PC-9 (cell line): ENCODE data around the gene SHISA6. TPM values are rescaled to one million over a fixed set of nuclear protein-coding genes. Genes with fewer than 3 reads are reported as not detected.

Experiments used
- BruUV-seq: library from RNA; stranded (reverse); fragments of 400-500 nt; replicated peaks from 2 replicates; lab custom pipeline; 2021; lab: Mats Ljungman, UMichigan
- CTCF ChIA-PET: fragments of 300-600 bp; sonication (Branson Sonifier 250); formaldehyde crosslinking; loops from one replicate; lab custom pipeline; 2022; ENCODE audit warnings: antibody characterized with exemption; lab: Charles Lee
- POLR2A ChIA-PET: fragments of 300-600 bp; sonication (Branson Sonifier 250); formaldehyde crosslinking; loops from one replicate; lab custom pipeline; 2022; ENCODE audit warnings: antibody characterized with exemption; ENCODE audit not compliant: unreplicated experiment; lab: Charles Lee
- DNase-seq, 2 experiments: peaks; one replicate each; pipeline versions ENCODE4 v3.0.0 to v3.0.0-alpha.2; 2015 to 2022; ENCODE audit warnings: mixed read lengths in 1 of 2
- H2AFZ ChIP-seq: fragments of 200-600 bp; sonication (generic); 2 replicates; pipeline ENCODE4 v1.8.1; 2017; ENCODE audit warnings: antibody characterized with exemption
- H3F3A ChIP-seq: fragments of 200-600 bp; sonication (generic); 2 replicates; pipeline ENCODE4 v1.8.1; 2017; ENCODE audit warnings: antibody characterized with exemption, mild to moderate bottlenecking, low read depth; ENCODE audit not compliant: insufficient read depth
- H3K27ac ChIP-seq: fragments of 200-600 bp; sonication (generic); 2 replicates; pipeline ENCODE4 v1.6.1; 2016; ENCODE audit warnings: mixed run types
- H3K27me3 ChIP-seq: fragments of 200-600 bp; sonication (generic); 2 replicates; pipeline ENCODE4 v1.6.1; 2016; ENCODE audit warnings: low read depth, mixed run types; ENCODE audit not compliant: insufficient read depth
- H3K36me3 ChIP-seq: fragments of 200-600 bp; sonication (generic); 2 replicates; pipeline ENCODE4 v1.6.1; 2016; ENCODE audit warnings: low read depth, mixed run types
- H3K4me1 ChIP-seq: fragments of 200-600 bp; sonication (generic); replicated peaks from 2 replicates; pipeline ENCODE4 v1.6.1; 2016; ENCODE audit warnings: mixed run types; ENCODE audit not compliant: insufficient read depth
- H3K4me2 ChIP-seq: fragments of 200-600 bp; sonication (generic); 2 replicates; pipeline ENCODE4 v1.6.1; 2017; ENCODE audit warnings: mixed run types
- H3K4me3 ChIP-seq: fragments of 200-600 bp; sonication (generic); 2 replicates; pipeline ENCODE4 v1.6.1; 2016; ENCODE audit warnings: mixed run types
- H3K79me2 ChIP-seq: fragments of 200-600 bp; sonication (generic); 2 replicates; pipeline ENCODE4 v1.6.1; 2017; ENCODE audit warnings: low read depth, mixed run types
- H3K9me2 ChIP-seq: fragments of 200-600 bp; sonication (generic); 2 replicates; pipeline ENCODE4 v1.8.1; 2017; ENCODE audit warnings: mild to moderate bottlenecking; ENCODE audit not compliant: insufficient read depth
- H3K9me3 ChIP-seq: fragments of 200-600 bp; sonication (generic); 2 replicates; pipeline ENCODE4 v1.8.1; 2016; ENCODE audit warnings: low read depth; ENCODE audit not compliant: insufficient read depth
- H4K20me1 ChIP-seq: fragments of 200-600 bp; sonication (generic); 2 replicates; pipeline ENCODE4 v1.8.1; 2017; ENCODE audit not compliant: insufficient read depth
- CTCF ChIP-seq: fragments of 200-600 bp; sonication (generic); conservative IDR thresholded peaks from 2 replicates; pipeline ENCODE4 v1.6.1; 2017; ENCODE audit warnings: mixed run types, antibody characterized with exemption, mild to moderate bottlenecking, moderate library complexity
- EZH2 ChIP-seq: fragments of 200-600 bp; sonication (generic); IDR thresholded peaks from 2 replicates; pipeline ENCODE4 v1.8.0; 2017; ENCODE audit warnings: antibody characterized with exemption, low read depth
- intact Hi-C: fragments of 100-400 bp; cut with micrococcal nuclease; formaldehyde crosslinking; loops from one replicate; pipeline ENCODE4 v1.10.0; 2022; ENCODE audit not compliant: unreplicated experiment
- total RNA-seq: library from RNA; stranded (reverse); gene quantifications from 2 replicates; pipeline ENCODE4 v1.2.3, GENCODE V29; 2021

SHISA6 gene
- total RNA-seq, 1 experiment from 2014 or later, result not detected

GRCh38 chr17:11318207-11318606, 77.2 kb downstream of the SHISA6 start:
- DNase-seq, result no peak
- Histone ChIP-seq H4K20me1 (no peaks in the 10 kb centered on the region), H3K9me3 (no peaks in the 10 kb centered on the region), H3K4me2 (no peak overlapping the region), H3K4me1 (no peaks in the 10 kb centered on the region), H3K4me3 (no peak overlapping the region), H2AFZ (no peak overlapping the region), H3K9me2 (no peaks in the 10 kb centered on the region), H3K79me2 (no peaks in the 10 kb centered on the region), H3K27me3 (no peaks in the 10 kb centered on the region), H3F3A (no peaks in the 10 kb centered on the region), H3K27ac (no peak overlapping the region), H3K36me3 (no peaks in the 10 kb centered on the region)
- POLR2A ChIA-PET, result no interaction called here
- intact Hi-C loops, result no loop called here
- CTCF ChIA-PET, result no interaction called here
- TF ChIP-seq EZH2, result no peak
- TF ChIP-seq CTCF, result no peak
- BruUV-seq, result no TSS peak

- TF ChIP-seq EZH2, result no peak
- TF ChIP-seq CTCF, result no peak
- Histone ChIP-seq H3K4me3 (no peak overlapping the region), H3F3A (no peaks in the 10 kb centered on the region), H4K20me1 (no peaks in the 10 kb centered on the region), H3K4me2 (no peak overlapping the region), H3K9me2 (no peaks in the 10 kb centered on the region), H3K27me3 (peaks cover 9% of the 10 kb centered on the region; the same call in 1 of the 2 replicates), H3K9me3 (no peaks in the 10 kb centered on the region), H3K36me3 (no peaks in the 10 kb centered on the region), H2AFZ (no peak overlapping the region), H3K4me1 (no peaks in the 10 kb centered on the region), H3K27ac (no peak overlapping the region), H3K79me2 (no peaks in the 10 kb centered on the region)
- intact Hi-C loops, result no loop called here
- POLR2A ChIA-PET, result no interaction called here
- BruUV-seq, result no TSS peak
- no peak for DNase-seq
- CTCF ChIA-PET, result no interaction called here
These were observed 78.9 kb downstream of the SHISA6 start for GRCh38 chr17:11319894-11320293.

- H3F3A ChIP-seq, result no peaks in the 10 kb centered on the region
- H3K27me3 ChIP-seq, result peaks cover 12% of the 10 kb centered on the region; the same call in 1 of the 2 replicates
- CTCF ChIA-PET, result no interaction called here
- H4K20me1 ChIP-seq, result no peaks in the 10 kb centered on the region
- no peak for DNase-seq
- no peak overlapping the region for H2AFZ ChIP-seq
- no peaks in the 10 kb centered on the region for H3K9me2 ChIP-seq
- no peak overlapping the region for H3K27ac ChIP-seq
- intact Hi-C loops, result no loop called here
- no peak for TF ChIP-seq CTCF
- TF ChIP-seq EZH2, result no peak
- POLR2A ChIA-PET, result no interaction called here
- no peaks in the 10 kb centered on the region for H3K79me2 ChIP-seq
- H3K36me3 ChIP-seq, result no peaks in the 10 kb centered on the region
- H3K4me2 ChIP-seq, result no peak overlapping the region
- no peaks in the 10 kb centered on the region for H3K4me1 ChIP-seq
- no peaks in the 10 kb centered on the region for H3K9me3 ChIP-seq
- no peak overlapping the region for H3K4me3 ChIP-seq
- no TSS peak for BruUV-seq
These were observed 83.0 kb downstream of the SHISA6 start for GRCh38 chr17:11324021-11324420.
